Stimulated activated CD8-positive, alpha-beta memory T cell treated with anti-CD3 and anti-CD28 coated beads, Interleukin-12 subunit alpha, Interleukin-12 subunit beta, amount 100 ng/mL, for 4 hours (primary cell): ENCODE measurements around the gene ANKRD33B.
A peak's percentile ranks its signal among the peaks of the same experiment; 100 is the strongest.
"Not testable (repeated sequence)": the region's sequence is repeated elsewhere in the genome, so short reads cannot be mapped to it uniquely, and the experiment has no call there.

Source experiments
- DNase-seq: peaks from one replicate; pipeline ENCODE4 v3.0.0-alpha.2; 2020; ENCODE audit warnings: low read depth

Gene ANKRD33B

GRCh38 chr5:10563945-10564837 is at the start of gene ANKRD33B:
Gene ANKRD33B, plus strand, starts transcription at chr5:10564070. Its CDS starts 398 bp downstream, at chr5:10564468.
- peak; percentile 69 for DNase-seq

GRCh38 chr5:10514572-10514971 is 49.3 kb upstream of the ANKRD33B start:
- DNase-seq = not testable (repeated sequence)

- DNase-seq = no peak
Observed at GRCh38 chr5:10515492-10515891, 48.4 kb upstream of the ANKRD33B start.

GRCh38 chr5:10518347-10518746 is 45.5 kb upstream of the ANKRD33B start:
- DNase-seq = no peak

- DNase-seq = no peak
Observed at GRCh38 chr5:10519729-10520128, 44.1 kb upstream of the ANKRD33B start.

- DNase-seq = no peak
Observed at GRCh38 chr5:10520706-10521105, 43.2 kb upstream of the ANKRD33B start.

GRCh38 chr5:10521466-10522223 is 42.2 kb upstream of the ANKRD33B start:
- DNase-seq = no peak

GRCh38 chr5:10522224-10522611 is 41.7 kb upstream of the ANKRD33B start:
- DNase-seq = no peak

- no peak for DNase-seq
Observed at GRCh38 chr5:10524376-10525123, 39.3 kb upstream of the ANKRD33B start.

- no peak for DNase-seq
Observed at GRCh38 chr5:10525124-10525495, 38.8 kb upstream of the ANKRD33B start.

GRCh38 chr5:10527281-10527950 is 36.5 kb upstream of the ANKRD33B start:
- DNase-seq = no peak

- no peak for DNase-seq
Observed at GRCh38 chr5:10528056-10528816, 35.6 kb upstream of the ANKRD33B start.

- no peak for DNase-seq
Observed at GRCh38 chr5:10528827-10529226, 35.0 kb upstream of the ANKRD33B start.

GRCh38 chr5:10530601-10531320 is 33.1 kb upstream of the ANKRD33B start:
- DNase-seq = no peak

- DNase-seq = no peak
Observed at GRCh38 chr5:10532421-10532820, 31.4 kb upstream of the ANKRD33B start.

- no peak for DNase-seq
Observed at GRCh38 chr5:10533226-10533625, 30.6 kb upstream of the ANKRD33B start.

- no peak for DNase-seq
Observed at GRCh38 chr5:10534561-10535530, 29.0 kb upstream of the ANKRD33B start.

- no peak for DNase-seq
Observed at GRCh38 chr5:10536511-10536910, 27.4 kb upstream of the ANKRD33B start.

GRCh38 chr5:10536931-10537579 is 26.8 kb upstream of the ANKRD33B start:
- no peak for DNase-seq
